ENCODE results near the gene NPAS3. TPM values are rescaled to one million over a fixed set of nuclear protein-coding genes. Genes with fewer than 3 reads are reported as not detected.

The NPAS3 gene
- total RNA-seq, 1 donor from 2014 or later: 2.4 TPM

- Mint-ChIP-seq H3K4me3 (ENCODE audit: unreplicated experiment) (no peak overlapping the region), H3K36me3 (ENCODE audit: unreplicated experiment) (no peaks in the 10 kb centered on the region), H3K9me3 (ENCODE audit: unreplicated experiment) (no peaks in the 10 kb centered on the region), H3K4me1 (ENCODE audit: low read depth, unreplicated experiment) (peaks cover 9% of the 10 kb centered on the region), H3K27ac (ENCODE audit: unreplicated experiment) (no peak overlapping the region), H3K27me3 (ENCODE audit: unreplicated experiment) (no peaks in the 10 kb centered on the region)
- no peak for TF ChIP-seq CTCF (IDR thresholded peaks at IDR 0.05; ENCODE audit: partially characterized antibody, unreplicated experiment)
- no peak for DNase-seq
Observed at GRCh38 chr14:33057585-33057984, 118.9 kb downstream of the NPAS3 start.

- DNase-seq: no peak
- no peaks in the 10 kb centered on the region for H3K9me3 Mint-ChIP-seq (ENCODE audit: unreplicated experiment)
- TF ChIP-seq CTCF (IDR thresholded peaks at IDR 0.05; ENCODE audit: partially characterized antibody, unreplicated experiment): no peak
- peaks cover 3% of the 10 kb centered on the region for H3K4me1 Mint-ChIP-seq (ENCODE audit: low read depth, unreplicated experiment)
- H3K4me3 Mint-ChIP-seq (ENCODE audit: unreplicated experiment): no peak overlapping the region
- no peaks in the 10 kb centered on the region for H3K36me3 Mint-ChIP-seq (ENCODE audit: unreplicated experiment)
- H3K27ac Mint-ChIP-seq (ENCODE audit: unreplicated experiment): no peak overlapping the region
- no peaks in the 10 kb centered on the region for H3K27me3 Mint-ChIP-seq (ENCODE audit: unreplicated experiment)
Observed at GRCh38 chr14:33061667-33062325, 123.1 kb downstream of the NPAS3 start.

- no peak overlapping the region for H3K27ac Mint-ChIP-seq (ENCODE audit: unreplicated experiment)
- no peaks in the 10 kb centered on the region for H3K27me3 Mint-ChIP-seq (ENCODE audit: unreplicated experiment)
- no peak overlapping the region for H3K4me3 Mint-ChIP-seq (ENCODE audit: unreplicated experiment)
- no peak for DNase-seq
- no peaks in the 10 kb centered on the region for H3K36me3 Mint-ChIP-seq (ENCODE audit: unreplicated experiment)
- peaks cover 3% of the 10 kb centered on the region for H3K4me1 Mint-ChIP-seq (ENCODE audit: low read depth, unreplicated experiment)
- H3K9me3 Mint-ChIP-seq (ENCODE audit: unreplicated experiment): no peaks in the 10 kb centered on the region
- no peak for TF ChIP-seq CTCF (IDR thresholded peaks at IDR 0.05; ENCODE audit: partially characterized antibody, unreplicated experiment)
Observed at GRCh38 chr14:33062476-33062875, 123.8 kb downstream of the NPAS3 start.

GRCh38 chr14:33062881-33063280 lies 124.2 kb downstream of the NPAS3 start:
- H3K9me3 Mint-ChIP-seq (ENCODE audit: unreplicated experiment): no peaks in the 10 kb centered on the region
- no peaks in the 10 kb centered on the region for H3K36me3 Mint-ChIP-seq (ENCODE audit: unreplicated experiment)
- TF ChIP-seq CTCF (IDR thresholded peaks at IDR 0.05; ENCODE audit: partially characterized antibody, unreplicated experiment): no peak
- no peak overlapping the region for H3K27ac Mint-ChIP-seq (ENCODE audit: unreplicated experiment)
- peaks cover 3% of the 10 kb centered on the region for H3K4me1 Mint-ChIP-seq (ENCODE audit: low read depth, unreplicated experiment)
- no peak overlapping the region for H3K4me3 Mint-ChIP-seq (ENCODE audit: unreplicated experiment)
- no peaks in the 10 kb centered on the region for H3K27me3 Mint-ChIP-seq (ENCODE audit: unreplicated experiment)
- DNase-seq: no peak

GRCh38 chr14:33063521-33063920 lies 124.8 kb downstream of the NPAS3 start:
- Mint-ChIP-seq H3K27me3 (ENCODE audit: unreplicated experiment) (no peaks in the 10 kb centered on the region), H3K4me3 (ENCODE audit: unreplicated experiment) (no peak overlapping the region), H3K36me3 (ENCODE audit: unreplicated experiment) (no peaks in the 10 kb centered on the region), H3K9me3 (ENCODE audit: unreplicated experiment) (no peaks in the 10 kb centered on the region), H3K27ac (ENCODE audit: unreplicated experiment) (no peak overlapping the region), H3K4me1 (ENCODE audit: low read depth, unreplicated experiment) (peaks cover 3% of the 10 kb centered on the region)
- no peak for DNase-seq
- TF ChIP-seq CTCF (IDR thresholded peaks at IDR 0.05; ENCODE audit: partially characterized antibody, unreplicated experiment): no peak

Measured in glutamatergic neuron (in vitro differentiated cells).